Measurements from ENCODE around the gene SNX20.

- no peak for TF ChIP-seq CTCF (IDR thresholded peaks at IDR 0.05)
- no peak for TF ChIP-seq POLR2A (IDR thresholded peaks at IDR 0.05)
Observed at GRCh38 chr16:50625374-50625773, 55.7 kb downstream of the SNX20 start.

Measured in prostate gland (tissue), 2 donors.